Activated CD8-positive, alpha-beta memory T cell treated with anti-CD3 and anti-CD28 coated beads, Interleukin-2, amount 50 U/mL, for 1 hour (primary cell): ENCODE results near the gene ATAD3B.
"Not testable (repeated sequence)": the region's sequence is repeated elsewhere in the genome, so short reads cannot be mapped to it uniquely, and the experiment has no call there.

Experiments used
- DNase-seq: peaks from one replicate; pipeline ENCODE4 v3.0.0-alpha.2; 2020; ENCODE audit errors: extremely low read depth

ATAD3B gene

GRCh38 chr1:1533176-1533893 is 61.8 kb downstream of the ATAD3B start:
- DNase-seq: not testable (repeated sequence)

DNA sequence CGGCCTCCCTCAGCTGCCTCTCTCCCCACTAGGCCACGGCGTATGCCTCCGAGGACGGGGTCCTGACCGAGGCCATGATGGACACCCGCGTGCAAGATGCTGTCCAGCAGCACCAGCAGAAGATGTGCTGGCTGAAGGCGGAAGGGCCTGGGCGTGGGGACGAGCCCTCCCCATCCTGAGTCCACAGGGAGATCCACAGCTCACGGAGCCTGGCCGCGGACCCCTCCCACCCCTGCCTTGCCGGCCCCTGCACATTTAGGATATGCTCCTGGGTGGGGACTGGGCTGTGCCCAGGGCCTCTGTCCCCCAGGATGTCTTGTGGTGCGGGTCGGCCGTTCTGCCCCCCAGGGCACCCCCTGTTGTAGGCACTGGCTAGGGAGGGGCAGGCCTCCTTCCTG is 62.3 kb downstream of the ATAD3B start:
- DNase-seq: not testable (repeated sequence)

GRCh38 chr1:1534401-1535154 is 63.0 kb downstream of the ATAD3B start:
- DNase-seq: no peak

- DNase-seq: no peak
Observed at GRCh38 chr1:1535201-1536018, 63.8 kb downstream of the ATAD3B start.

DNA sequence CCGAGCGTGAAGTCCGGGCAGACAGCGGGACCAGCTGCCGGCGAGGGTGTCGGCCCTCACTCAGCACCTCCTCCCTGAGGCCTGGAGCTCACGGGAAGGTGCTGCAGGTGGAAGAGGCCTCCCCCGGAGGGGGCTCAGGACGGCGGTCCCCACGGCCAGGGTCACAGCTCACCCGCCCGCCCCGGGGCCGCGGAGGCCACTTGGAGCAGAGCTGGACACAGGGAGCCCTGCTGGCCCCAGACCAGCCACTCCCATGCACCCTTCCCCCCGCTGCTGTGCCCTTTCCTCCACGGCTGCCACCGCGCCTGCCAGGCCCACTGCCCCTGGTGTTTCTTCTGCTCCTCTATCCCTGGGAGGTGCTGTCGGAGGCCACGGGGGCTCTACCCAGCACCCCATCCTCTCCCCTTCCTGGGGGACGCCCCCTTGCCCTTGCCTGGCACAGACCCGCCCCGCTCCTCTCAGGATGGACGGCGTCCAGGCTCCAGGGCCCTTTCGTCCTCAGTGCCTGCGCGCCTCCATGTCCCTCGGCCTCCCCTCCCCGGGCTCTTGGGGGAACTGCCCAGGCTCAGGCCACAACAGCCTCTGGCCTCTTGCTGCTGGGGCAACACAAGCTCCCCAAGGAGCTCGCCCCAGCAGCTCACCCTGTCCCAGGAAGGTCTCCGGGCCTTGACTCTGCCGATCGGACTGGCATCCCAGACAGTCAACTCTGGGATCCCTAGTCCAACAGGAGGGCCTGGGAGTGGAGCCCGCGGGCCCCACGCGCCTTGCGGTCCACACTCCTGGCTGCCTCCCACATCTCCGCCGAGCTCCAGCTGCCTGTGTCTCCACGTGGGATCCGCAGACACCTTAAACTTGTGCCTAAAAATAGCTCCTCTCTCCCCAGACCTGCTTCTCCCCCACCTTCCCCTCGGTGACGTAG is 64.7 kb downstream of the ATAD3B start:
- DNase-seq: no peak

DNA sequence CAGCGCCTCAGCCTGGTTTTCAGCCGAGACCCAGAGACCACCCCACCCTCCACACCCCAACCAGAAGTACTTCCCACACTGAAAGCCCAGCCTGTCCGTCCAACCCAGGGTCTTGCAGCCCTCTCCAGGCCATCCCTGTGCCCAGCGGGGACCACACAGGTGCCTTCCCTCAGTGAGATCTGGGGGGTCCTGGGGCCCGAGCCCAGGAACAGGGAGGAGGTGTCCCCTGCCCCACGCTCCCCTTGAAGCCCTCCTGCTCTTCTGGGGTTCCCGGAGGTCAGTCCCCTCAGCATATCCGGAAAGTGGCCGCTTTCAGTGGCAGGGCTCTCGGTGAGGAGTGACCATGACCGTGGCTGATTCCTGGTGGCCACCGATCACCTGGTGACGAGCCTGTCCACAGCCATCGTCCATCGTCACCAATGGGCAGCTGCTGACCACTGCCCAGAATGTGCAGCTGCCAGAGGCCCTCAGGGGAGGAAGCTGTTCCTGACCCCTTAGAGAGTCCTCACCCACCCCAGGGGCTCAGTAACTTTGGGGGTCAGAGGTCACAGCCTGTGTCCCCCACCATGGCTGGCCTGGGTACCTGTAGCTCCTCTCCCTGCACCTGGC is 65.5 kb downstream of the ATAD3B start:
- no peak for DNase-seq

GRCh38 chr1:1537626-1538250 is 66.2 kb downstream of the ATAD3B start:
- DNase-seq: no peak

- no peak for DNase-seq
Observed at GRCh38 chr1:1538334-1538733, 66.8 kb downstream of the ATAD3B start.

GRCh38 chr1:1538989-1539309 is 67.4 kb downstream of the ATAD3B start:
- DNase-seq: no peak

DNA sequence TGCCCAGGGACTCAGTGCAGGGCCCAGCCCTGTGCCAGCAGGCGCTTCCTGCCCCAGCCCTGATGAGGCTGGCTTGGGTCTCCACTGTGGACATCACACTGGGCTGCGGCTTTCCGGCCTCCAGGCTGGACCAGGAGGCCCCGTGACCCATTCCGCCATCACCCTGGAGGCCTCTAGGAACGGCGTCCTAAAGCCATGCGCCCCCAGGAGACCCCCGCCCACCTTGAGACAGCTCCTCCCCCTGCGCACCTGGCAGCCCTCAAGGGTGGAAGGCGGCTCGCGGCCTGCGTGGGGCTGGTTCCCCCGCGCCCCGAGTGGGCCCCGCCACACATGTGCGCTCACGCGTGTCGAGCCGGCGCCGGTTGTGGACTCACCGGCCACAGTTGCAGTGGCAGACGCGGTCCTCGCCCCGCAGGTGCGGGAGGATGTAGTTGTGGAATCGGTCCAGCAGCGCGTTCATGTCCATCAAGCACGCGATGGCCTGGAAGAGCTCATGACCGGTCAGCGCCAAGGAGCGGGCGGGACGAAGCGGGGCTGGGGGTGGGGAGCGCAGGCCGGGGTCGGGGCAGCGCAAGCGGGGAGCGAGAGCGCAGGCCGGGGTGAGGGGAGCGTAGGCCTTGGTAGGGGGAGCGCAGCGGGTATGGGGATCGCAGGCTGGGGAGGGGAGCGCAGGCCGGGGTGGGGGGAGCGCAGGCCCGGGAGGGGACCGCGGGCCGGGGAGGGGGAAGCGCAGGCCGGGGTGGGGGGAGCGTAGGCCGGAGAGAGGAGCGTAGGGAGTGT is 67.9 kb downstream of the ATAD3B start:
- DNase-seq: no peak

GRCh38 chr1:1540090-1540817 is 68.7 kb downstream of the ATAD3B start, which contains the start of gene TMEM240:
Gene TMEM240, minus strand, starts transcription at chr1:1540624. Its CDS starts 278 bp downstream, at chr1:1540346.
- no peak for DNase-seq

GRCh38 chr1:1540818-1541628 is 69.5 kb downstream of the ATAD3B start:
- no peak for DNase-seq

- no peak for DNase-seq
Observed at GRCh38 chr1:1541956-1542765, 70.6 kb downstream of the ATAD3B start.

GRCh38 chr1:1542766-1543705 is 71.5 kb downstream of the ATAD3B start:
- DNase-seq: no peak

DNA sequence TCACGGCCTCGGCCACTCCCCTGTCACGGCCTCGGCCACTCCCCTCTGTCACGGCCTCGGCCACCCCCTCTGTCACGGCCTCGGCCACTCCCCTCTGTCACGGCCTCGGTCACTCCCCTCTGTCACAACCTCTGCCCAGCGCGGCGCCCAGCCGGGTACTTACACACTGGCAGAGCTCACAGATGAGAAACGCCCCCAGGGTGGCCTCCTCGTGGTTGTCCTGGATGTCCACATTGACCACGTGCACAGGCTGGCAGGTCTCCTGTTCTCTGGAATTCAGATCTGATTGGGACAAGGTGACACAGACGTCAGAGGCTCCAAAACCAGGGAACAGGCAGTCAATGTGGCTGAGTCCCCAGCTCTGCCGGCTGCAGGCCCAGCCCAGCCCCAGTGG is 72.1 kb downstream of the ATAD3B start:
- no peak for DNase-seq

- DNase-seq: no peak
Observed at GRCh38 chr1:1544544-1544943, 73.0 kb downstream of the ATAD3B start.
